MM.1S (cell line): ENCODE results near the gene CDH4.

Experiments
- DNase-seq: peaks from one replicate; pipeline ENCODE4 v3.0.0-alpha.2; 2015
- H2AFZ ChIP-seq: fragments of 300-600 bp; sonication (generic); 2 replicates; pipeline ENCODE4 v1.6.0; 2016; ENCODE audit warnings: antibody characterized with exemption, low read length
- H3F3A ChIP-seq: fragments of 300-600 bp; sonication (generic); 2 replicates; pipeline ENCODE4 v1.6.1; 2016; ENCODE audit warnings: mild to moderate bottlenecking, antibody characterized with exemption, low read length, moderate library complexity, mixed read lengths; ENCODE audit not compliant: insufficient read depth
- H3K27ac ChIP-seq: fragments of 300-600 bp; sonication (generic); 2 replicates; pipeline ENCODE4 v1.5.1; 2016; ENCODE audit warnings: mild to moderate bottlenecking, low read length
- H3K27me3 ChIP-seq: fragments of 300-600 bp; sonication (generic); replicated peaks from 2 replicates; pipeline ENCODE4 v1.6.0; 2016; ENCODE audit warnings: low read length; ENCODE audit not compliant: insufficient read depth
- H3K36me3 ChIP-seq: fragments of 300-600 bp; sonication (generic); replicated peaks from 2 replicates; pipeline ENCODE4 v1.6.1; 2016; ENCODE audit warnings: mild to moderate bottlenecking, low read length, mixed read lengths; ENCODE audit not compliant: insufficient read depth
- H3K4me1 ChIP-seq: fragments of 300-600 bp; sonication (generic); 2 replicates; pipeline ENCODE4 v1.6.1; 2016; ENCODE audit warnings: low read length, mixed read lengths
- H3K4me2 ChIP-seq: fragments of 300-600 bp; sonication (generic); 2 replicates; pipeline ENCODE4 v1.6.0; 2016; ENCODE audit warnings: low read depth, low read length
- H3K4me3 ChIP-seq: fragments of 300-600 bp; sonication (generic); 2 replicates; pipeline ENCODE4 v1.5.1; 2016; ENCODE audit warnings: low read length, mixed read lengths
- H3K79me2 ChIP-seq: fragments of 300-600 bp; sonication (generic); 2 replicates; pipeline ENCODE4 v1.6.1; 2016; ENCODE audit warnings: mixed run types, low read length, mixed read lengths
- H3K9ac ChIP-seq: fragments of 300-600 bp; sonication (generic); 2 replicates; pipeline ENCODE4 v1.6.1; 2016; ENCODE audit warnings: low read length, mixed read lengths
- H3K9me2 ChIP-seq: fragments of 300-600 bp; sonication (generic); replicated peaks from 2 replicates; pipeline ENCODE4 v1.6.1; 2016; ENCODE audit warnings: mild to moderate bottlenecking, low read length, mixed read lengths; ENCODE audit not compliant: insufficient read depth
- H3K9me3 ChIP-seq: fragments of 300-600 bp; sonication (generic); replicated peaks from 2 replicates; pipeline ENCODE4 v1.6.1; 2016; ENCODE audit warnings: mild to moderate bottlenecking, low read length, mixed read lengths; ENCODE audit not compliant: insufficient read depth
- H4K20me1 ChIP-seq: fragments of 300-600 bp; sonication (generic); 2 replicates; pipeline ENCODE4 v1.6.1; 2016; ENCODE audit warnings: mild to moderate bottlenecking, low read length, moderate library complexity, mixed read lengths; ENCODE audit not compliant: insufficient read depth
- EZH2 ChIP-seq: fragments of 300-600 bp; sonication (generic); optimal IDR thresholded peaks from 2 replicates; pipeline ENCODE3; 2017; ENCODE audit warnings: low read depth, mild to moderate bottlenecking, antibody characterized with exemption, low read length, mixed read lengths
- EZH2phosphoT487 ChIP-seq: fragments of 300-600 bp; sonication (generic); IDR thresholded peaks from 2 replicates; pipeline ENCODE4 v1.6.1; 2018; ENCODE audit warnings: antibody characterized with exemption, low read length
- TF ChIP-seq, protein P1 (sequence below): fragments of 300-600 bp; sonication (generic); IDR thresholded peaks from 2 replicates; pipeline ENCODE4 v1.5.1; 2016; ENCODE audit warnings: antibody characterized with exemption, low read length, mixed read lengths

The CDH4 gene

DNA sequence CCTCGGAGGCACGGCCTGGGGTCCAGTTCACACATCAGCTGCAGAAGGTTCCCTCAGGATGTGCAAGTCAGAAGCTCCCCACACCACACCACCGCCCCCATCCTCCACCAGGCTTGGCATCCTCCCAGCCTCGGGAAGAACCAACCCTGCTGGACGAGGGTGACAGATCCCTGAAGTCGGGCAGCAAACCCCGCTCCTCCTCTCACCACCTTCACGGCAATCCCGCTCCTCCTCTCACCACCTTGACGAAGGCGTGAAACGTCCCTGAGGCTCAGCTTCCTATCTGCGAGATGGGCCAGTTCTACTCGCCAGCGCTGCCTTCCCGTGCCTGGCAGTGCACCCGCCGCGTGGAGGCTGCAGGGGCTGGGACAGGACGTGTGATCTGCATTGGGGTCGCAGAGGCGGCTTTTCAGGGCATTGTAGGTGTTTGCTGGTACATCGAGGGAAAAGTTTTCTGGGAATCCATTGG lies 486.6 kb downstream of the CDH4 start:
- Histone ChIP-seq H3K27me3 (peaks cover 97% of the 10 kb centered on the region), H3K9me3 (no peaks in the 10 kb centered on the region), H3K9ac (no peak overlapping the region), H3K4me2 (no peak overlapping the region), H2AFZ (no peak overlapping the region), H3F3A (no peaks in the 10 kb centered on the region), H3K4me3 (no peak overlapping the region), H3K27ac (no peak overlapping the region), H3K79me2 (no peaks in the 10 kb centered on the region), H4K20me1 (no peaks in the 10 kb centered on the region), H3K4me1 (no peaks in the 10 kb centered on the region), H3K36me3 (no peaks in the 10 kb centered on the region), H3K9me2 (no peaks in the 10 kb centered on the region)
- TF ChIP-seq EZH2phosphoT487 = no peak
- TF ChIP-seq, protein P1, sequence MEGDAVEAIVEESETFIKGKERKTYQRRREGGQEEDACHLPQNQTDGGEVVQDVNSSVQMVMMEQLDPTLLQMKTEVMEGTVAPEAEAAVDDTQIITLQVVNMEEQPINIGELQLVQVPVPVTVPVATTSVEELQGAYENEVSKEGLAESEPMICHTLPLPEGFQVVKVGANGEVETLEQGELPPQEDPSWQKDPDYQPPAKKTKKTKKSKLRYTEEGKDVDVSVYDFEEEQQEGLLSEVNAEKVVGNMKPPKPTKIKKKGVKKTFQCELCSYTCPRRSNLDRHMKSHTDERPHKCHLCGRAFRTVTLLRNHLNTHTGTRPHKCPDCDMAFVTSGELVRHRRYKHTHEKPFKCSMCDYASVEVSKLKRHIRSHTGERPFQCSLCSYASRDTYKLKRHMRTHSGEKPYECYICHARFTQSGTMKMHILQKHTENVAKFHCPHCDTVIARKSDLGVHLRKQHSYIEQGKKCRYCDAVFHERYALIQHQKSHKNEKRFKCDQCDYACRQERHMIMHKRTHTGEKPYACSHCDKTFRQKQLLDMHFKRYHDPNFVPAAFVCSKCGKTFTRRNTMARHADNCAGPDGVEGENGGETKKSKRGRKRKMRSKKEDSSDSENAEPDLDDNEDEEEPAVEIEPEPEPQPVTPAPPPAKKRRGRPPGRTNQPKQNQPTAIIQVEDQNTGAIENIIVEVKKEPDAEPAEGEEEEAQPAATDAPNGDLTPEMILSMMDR = no peak
- no peak for TF ChIP-seq EZH2
- no peak for DNase-seq

GRCh38 chr20:61739086-61739831 lies 487.2 kb downstream of the CDH4 start:
- H3K4me2 ChIP-seq = no peak overlapping the region
- H4K20me1 ChIP-seq = no peaks in the 10 kb centered on the region
- H3K9me2 ChIP-seq = no peaks in the 10 kb centered on the region

DNA sequence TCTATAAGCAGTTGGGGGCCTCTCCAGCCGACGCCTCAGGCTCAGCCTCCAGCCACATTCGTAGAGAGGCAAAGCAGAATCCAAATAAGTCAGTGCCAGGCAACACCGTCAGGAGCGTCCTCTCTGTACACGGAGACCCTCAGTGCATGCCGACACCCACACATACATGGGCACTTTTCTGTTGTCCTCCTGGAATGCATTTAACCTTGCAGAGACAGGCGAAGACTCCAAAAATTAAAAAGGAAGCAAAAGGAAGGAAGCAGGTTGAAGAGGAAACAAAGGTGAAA lies 487.7 kb downstream of the CDH4 start:
- Histone ChIP-seq H3K36me3 (no peaks in the 10 kb centered on the region), H3K9ac (no peak overlapping the region), H4K20me1 (no peaks in the 10 kb centered on the region), H3K4me1 (no peaks in the 10 kb centered on the region), H3K27me3 (peaks cover 93% of the 10 kb centered on the region), H3K4me2 (no peak overlapping the region), H2AFZ (no peak overlapping the region), H3K9me3 (no peaks in the 10 kb centered on the region), H3K4me3 (no peak overlapping the region), H3K79me2 (no peaks in the 10 kb centered on the region), H3K9me2 (no peaks in the 10 kb centered on the region), H3K27ac (no peak overlapping the region), H3F3A (no peaks in the 10 kb centered on the region)
- no peak for DNase-seq
- TF ChIP-seq EZH2 (no peak), EZH2phosphoT487 (no peak)
- TF ChIP-seq, protein P1 = no peak

More at GRCh38 chr20:61739086-61739831, 487.2 kb downstream of the CDH4 start:
- Histone ChIP-seq H3K4me1 (no peaks in the 10 kb centered on the region), H3K36me3 (no peaks in the 10 kb centered on the region), H3K4me3 (no peak overlapping the region), H3K27ac (no peak overlapping the region), H3K9me3 (no peaks in the 10 kb centered on the region), H3K9ac (no peak overlapping the region), H3K27me3 (peaks cover 95% of the 10 kb centered on the region), H3F3A (no peaks in the 10 kb centered on the region), H3K79me2 (no peaks in the 10 kb centered on the region), H2AFZ (no peak overlapping the region)
- DNase-seq = no peak
- TF ChIP-seq EZH2phosphoT487 (no peak), EZH2 (no peak)
- TF ChIP-seq, protein P1 = no peak
